OCI-LY1 (cell line): ENCODE results near the gene SELENOH.

ENCODE experiments used
- CTCF ChIP-seq: fragments of 200-600 bp; sonication (generic), shearing (Covaris generic); IDR thresholded peaks from 2 replicates; pipeline ENCODE4 v1.5.1; 2017; ENCODE audit warnings: mild to moderate bottlenecking, antibody characterized with exemption, low read length, moderate library complexity, mixed read lengths
- EZH2 ChIP-seq: fragments of 200-600 bp; sonication (generic), shearing (Covaris generic); IDR thresholded peaks from 2 replicates; pipeline ENCODE4 v1.8.0; 2017; ENCODE audit warnings: borderline replicate concordance, mixed run types, mild to moderate bottlenecking, antibody characterized with exemption, low read length, moderate library complexity, mixed read lengths

- TF ChIP-seq CTCF (no peak), EZH2 (no peak)
Measured at GRCh38 chr11:57728829-57729228, 12.5 kb upstream of the SELENOH start.
